Lower leg skin (tissue), 3 donors: ENCODE measurements around the gene NCBP2L.

Experiments used
- CTCF ChIP-seq, 3 donors: fragments of 450-650 bp; IDR thresholded peaks; one replicate each; pipeline ENCODE4 v1.5.1; 2016; ENCODE audit warnings: antibody characterized with exemption in 3 of 3, mild to moderate bottlenecking in 3 of 3, moderate library complexity in 2 of 3
- POLR2A ChIP-seq, 2 donors: fragments of 450-650 bp; IDR thresholded peaks; one replicate each; pipeline ENCODE4 v1.6.1; 2016 to 2017; ENCODE audit warnings: antibody characterized with exemption in 2 of 2, mild to moderate bottlenecking in 1 of 2, moderate library complexity in 1 of 2

GRCh38 chrX:107827852-107828251, 50.3 kb downstream of the NCBP2L start:
- TF ChIP-seq CTCF (IDR thresholded peaks at IDR 0.05) (no peak), POLR2A (IDR thresholded peaks at IDR 0.05) (no peak)
